Spleen (tissue), 7 donors: Measurements from ENCODE around the gene DTX4.

Source experiments
- POLR2A ChIP-seq, 3 donors: fragments of 450-650 bp; IDR thresholded peaks; one replicate each; pipeline ENCODE4 v1.5.1; 2017; ENCODE audit warnings: antibody characterized with exemption in 3 of 3, mild to moderate bottlenecking in 1 of 3
- POLR2AphosphoS5 ChIP-seq, 3 donors: sonication (generic); formaldehyde crosslinking; IDR thresholded peaks; one replicate each; pipeline ENCODE4 v1.5.1; 2017; ENCODE audit warnings: antibody characterized with exemption in 3 of 3
- TF ChIP-seq, protein P1 (sequence below), 11 experiments: fragments of 200-600 bp in 7 of 11; fragments of 450-650 bp in 4 of 11; sonication (generic) in 4 of 11; IDR thresholded peaks in 8 of 11; conservative IDR thresholded peaks in 3 of 11; 1 replicate in 7 of 11; 2 replicates in 4 of 11; pipeline versions ENCODE4 v1.4.0 to v1.8.0; 2016 to 2021; ENCODE audit warnings: antibody characterized with exemption in 11 of 11, inconsistent platforms in 4 of 11, mild to moderate bottlenecking in 1 of 11
- donor health status: DM: no; HTN: no; CAD: no; lungs with moderate emphysema.
- donor health status: DM: no; HTN: no; CAD: no.
- donor health status: DM: no; HTN: no; CAD: no.

DNA sequence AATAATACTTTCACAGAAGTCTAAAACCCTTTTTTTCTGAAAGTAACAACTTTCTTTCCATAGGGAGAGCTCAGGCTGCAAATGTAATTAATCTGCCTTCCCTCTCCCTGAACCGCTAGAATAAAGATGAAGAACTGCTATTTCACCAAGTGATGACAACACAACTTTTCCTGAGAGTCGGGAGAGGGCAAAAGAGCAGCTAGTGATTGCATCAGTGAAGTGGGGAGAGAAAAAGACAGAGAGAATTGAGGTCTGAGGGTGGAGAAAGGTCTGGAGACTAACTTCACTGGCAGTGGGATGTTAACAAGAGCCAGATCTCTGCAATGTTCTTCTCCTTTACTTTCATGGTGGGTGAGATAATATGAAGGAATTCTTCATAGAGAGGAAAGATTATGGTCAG is 51.7 kb downstream of the DTX4 start:
- TF ChIP-seq, protein P1, sequence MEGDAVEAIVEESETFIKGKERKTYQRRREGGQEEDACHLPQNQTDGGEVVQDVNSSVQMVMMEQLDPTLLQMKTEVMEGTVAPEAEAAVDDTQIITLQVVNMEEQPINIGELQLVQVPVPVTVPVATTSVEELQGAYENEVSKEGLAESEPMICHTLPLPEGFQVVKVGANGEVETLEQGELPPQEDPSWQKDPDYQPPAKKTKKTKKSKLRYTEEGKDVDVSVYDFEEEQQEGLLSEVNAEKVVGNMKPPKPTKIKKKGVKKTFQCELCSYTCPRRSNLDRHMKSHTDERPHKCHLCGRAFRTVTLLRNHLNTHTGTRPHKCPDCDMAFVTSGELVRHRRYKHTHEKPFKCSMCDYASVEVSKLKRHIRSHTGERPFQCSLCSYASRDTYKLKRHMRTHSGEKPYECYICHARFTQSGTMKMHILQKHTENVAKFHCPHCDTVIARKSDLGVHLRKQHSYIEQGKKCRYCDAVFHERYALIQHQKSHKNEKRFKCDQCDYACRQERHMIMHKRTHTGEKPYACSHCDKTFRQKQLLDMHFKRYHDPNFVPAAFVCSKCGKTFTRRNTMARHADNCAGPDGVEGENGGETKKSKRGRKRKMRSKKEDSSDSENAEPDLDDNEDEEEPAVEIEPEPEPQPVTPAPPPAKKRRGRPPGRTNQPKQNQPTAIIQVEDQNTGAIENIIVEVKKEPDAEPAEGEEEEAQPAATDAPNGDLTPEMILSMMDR (IDR thresholded peaks at IDR 0.05 in 8 of 11, conservative IDR thresholded peaks at IDR 0.05 in 3 of 11) = no peak
- no peak for TF ChIP-seq POLR2AphosphoS5 (IDR thresholded peaks at IDR 0.05)
- no peak for TF ChIP-seq POLR2A (IDR thresholded peaks at IDR 0.05)
